LHCN-M2 (cell line): Measurements from ENCODE around the gene REC114. TPM values are rescaled to one million over a fixed set of nuclear protein-coding genes. Genes with fewer than 3 reads are reported as not detected.
A peak's percentile ranks its signal among the peaks of the same experiment; 100 is the strongest.
"Not testable (repeated sequence)": the region's sequence is repeated elsewhere in the genome, so short reads cannot be mapped to it uniquely, and the experiment has no call there.

ENCODE experiments used
- DNase-seq: peaks from one replicate; pipeline ENCODE4 v3.0.0-alpha.2; 2012; ENCODE audit warnings: low read depth
- total RNA-seq: library from RNA; depleted of rRNA; stranded (reverse); fragments of >200 nt; gene quantifications from 2 replicates; pipeline ENCODE4 v1.2.3, GENCODE V29; 2014

REC114 gene
- total RNA-seq, 1 experiment from 2014 or later: not detected

DNA sequence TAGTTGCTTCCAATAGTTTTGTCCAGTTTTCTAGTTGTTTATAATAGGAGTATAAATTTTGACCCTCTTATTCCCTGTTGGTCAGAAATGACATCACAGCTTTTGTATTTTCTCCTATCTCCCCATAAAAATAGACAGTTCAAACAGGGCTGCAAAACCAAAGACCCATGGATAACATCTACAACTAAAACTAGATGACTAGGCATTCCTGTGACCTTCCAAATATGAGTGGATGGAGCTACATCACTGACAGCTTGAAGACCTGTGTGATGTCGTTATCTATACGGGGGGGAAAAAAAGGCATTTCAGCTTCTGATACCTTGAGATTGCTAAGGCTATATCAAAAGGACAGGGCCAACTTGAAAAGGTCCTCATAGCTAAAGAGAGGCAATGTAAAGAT is 84.6 kb downstream of the REC114 start:
- no peak for DNase-seq

DNA sequence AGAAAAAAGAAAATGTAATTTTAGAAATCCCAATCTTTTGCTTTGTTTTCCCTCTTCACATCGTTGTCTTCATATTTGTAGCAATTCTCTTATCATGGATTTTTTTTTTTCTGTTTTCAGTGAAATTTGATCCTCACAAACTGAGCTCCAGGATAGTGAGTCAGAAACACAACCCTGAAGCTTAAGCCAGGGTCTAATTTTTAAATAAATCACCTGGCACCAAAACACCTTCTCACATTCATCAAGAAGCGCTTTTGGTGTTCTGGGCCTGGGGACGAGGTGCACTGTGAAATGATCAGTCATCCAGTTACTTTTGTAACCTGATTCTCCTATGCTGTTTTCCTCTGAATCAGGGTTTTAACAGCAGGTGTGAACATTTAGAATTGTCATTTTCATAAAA is 87.7 kb downstream of the REC114 start:
- DNase-seq: no peak

DNA sequence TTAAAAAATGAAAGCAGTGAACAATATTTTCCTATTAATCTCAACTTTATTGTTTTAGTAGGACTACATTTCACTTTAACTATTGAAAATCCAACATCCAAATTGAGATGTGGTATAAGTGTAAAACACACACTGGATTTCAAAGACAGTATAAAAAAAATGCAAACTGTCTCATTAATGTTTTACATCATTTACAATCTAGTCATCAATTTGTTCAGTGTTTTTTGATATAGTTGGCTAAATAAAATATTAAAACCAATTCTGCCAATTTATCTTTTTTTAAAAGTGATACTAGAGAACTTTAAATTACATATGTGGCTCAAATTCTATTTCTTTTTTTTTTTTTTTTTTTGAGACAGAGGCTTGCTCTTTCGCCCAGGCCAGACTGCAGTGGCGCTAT is 95.2 kb downstream of the REC114 start:
- DNase-seq: no peak

DNA sequence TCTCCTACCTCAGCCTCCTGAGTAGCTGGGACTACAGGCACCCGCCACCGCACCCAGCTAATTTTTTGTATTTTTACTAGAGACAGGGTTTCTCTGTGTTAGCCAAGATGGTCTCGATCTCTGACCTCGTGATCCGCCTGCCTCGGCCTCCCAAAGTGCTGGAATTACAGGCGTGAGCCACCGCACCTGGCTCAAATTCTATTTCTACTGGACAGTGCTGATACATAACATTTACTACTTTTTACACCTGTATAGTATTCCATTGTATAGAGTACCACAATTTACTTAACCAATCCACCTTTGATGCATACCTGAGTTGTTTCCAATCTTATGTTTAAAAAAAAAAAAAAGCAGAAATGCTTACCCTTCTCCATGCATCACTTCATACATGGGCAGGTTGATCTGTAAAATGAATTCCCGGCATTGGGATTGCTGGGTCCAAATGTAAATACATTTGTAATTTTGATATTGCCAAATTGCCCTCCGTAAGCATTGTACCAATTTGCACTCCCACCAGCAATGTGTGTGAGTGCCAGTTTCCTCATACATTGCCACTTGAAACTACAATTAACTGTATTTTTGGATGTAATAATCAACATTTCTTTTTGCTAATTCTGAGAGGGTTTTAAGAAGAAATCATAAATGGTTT is 95.7 kb downstream of the REC114 start:
- no peak for DNase-seq

DNA sequence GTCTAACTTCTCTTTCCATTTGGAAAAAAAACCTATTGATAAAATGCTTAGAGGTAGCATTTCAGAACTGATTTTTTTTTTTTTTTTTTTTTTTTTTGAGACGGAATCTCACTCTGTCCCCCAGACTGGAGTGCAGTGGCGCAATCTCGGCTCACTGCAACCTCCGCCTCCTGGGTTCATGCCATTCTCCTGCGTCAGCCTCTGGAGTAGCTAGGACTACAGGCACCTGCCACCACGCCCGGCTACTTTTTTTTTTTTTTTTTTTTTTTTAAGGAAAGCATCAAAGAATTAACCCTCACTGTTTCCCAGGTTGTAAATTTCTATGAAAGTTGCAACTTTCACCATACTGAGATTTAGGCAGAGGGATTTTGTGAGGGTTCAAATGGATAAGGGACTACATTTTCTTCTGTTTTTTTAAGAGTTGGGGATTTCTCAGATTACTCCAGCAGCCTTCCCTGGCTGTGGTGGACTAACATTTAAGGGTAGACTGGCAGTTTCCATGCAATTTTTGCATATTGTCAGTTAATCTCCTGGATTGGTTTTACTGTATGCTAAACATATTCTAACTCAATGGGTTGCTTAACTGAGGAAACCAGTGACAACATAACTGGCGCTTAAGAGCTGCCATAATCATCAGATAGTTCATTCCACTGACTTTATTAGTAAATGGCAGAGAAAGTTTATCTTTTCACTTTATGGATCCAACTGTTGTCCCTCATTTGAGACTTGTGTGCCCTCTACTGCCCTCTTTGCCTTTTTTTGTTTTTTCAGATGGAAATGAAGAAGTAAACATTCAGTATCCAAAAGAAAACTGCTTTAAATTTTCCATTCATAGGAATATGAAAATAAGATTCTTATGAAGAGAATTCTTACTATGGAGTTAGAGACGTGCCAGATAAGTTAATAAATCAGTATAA is 96.5 kb downstream of the REC114 start:
- no peak for DNase-seq

DNA sequence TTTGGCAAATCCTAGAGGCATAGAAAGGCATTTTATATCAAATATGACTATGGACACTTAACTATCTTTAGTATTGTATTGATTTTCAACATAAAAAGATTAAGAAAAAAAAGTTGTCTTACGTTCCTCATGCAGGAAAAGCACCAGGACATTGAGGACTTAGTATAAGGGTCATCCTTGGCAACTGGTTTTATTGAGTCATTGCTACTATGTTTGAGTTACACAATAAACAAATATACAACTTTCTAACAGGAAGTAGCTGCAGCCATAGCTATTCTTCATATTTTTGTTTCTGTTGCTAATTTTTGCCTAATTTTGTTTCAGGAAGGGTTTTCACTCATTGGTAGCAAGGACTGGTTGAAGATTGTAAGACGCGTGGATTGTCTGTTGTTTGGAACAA is 97.2 kb downstream of the REC114 start:
- DNase-seq: no peak

DNA sequence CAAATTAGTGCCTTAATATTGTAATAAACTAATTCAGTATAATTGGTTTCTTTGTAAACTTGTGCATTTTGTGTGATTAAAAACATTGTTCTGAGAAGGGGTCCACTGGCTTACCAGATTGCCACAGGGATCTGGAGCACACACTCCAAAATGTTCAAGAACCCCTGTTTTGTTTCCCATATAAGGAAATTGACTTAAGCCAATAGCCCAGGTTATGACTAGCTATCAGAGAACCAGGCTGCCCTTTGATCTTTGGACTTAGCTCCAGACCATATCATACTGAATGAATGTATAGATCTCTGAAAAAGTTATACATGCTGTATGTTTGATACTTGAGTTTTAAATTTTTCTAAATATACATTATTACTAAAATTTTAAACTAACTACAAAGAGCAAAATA is 98.5 kb downstream of the REC114 start:
- DNase-seq: no peak

DNA sequence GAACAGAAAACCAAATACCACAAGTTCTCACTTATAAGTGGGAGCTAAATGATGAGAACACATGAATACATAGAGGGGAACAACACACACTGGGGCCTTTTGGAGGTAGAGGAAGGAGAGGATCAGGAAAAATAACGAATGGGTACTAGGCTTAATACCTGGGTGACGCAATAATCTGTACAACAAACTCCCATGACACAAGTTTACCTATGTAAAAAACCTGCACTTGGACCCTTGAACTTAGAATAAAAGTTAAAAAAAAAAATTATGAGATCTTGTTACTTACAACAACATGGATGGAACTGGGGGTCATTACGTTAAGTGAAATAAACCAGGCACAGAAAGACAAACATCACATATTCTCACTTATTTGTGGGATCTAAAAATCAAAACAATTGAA is 106.0 kb downstream of the REC114 start:
- not testable (repeated sequence) for DNase-seq

DNA sequence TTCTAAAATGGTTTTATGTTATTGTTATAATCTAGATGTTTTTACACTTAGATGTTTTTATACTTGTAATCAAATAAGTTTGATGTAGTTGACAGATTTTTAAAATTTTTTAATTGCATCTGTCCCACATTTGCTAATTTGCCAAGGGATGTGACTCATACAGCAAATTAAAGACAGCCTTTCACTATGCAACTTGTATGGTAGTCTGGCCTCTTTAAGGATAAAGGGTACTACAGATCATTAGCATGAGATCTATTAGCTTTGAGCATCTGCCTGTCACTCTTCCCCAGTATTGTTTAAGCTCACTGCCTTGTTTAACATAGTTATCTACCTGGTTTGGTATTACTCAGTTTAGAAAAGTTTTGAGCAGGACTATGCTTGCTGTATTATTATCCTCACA is 107.2 kb downstream of the REC114 start:
- no peak for DNase-seq

DNA sequence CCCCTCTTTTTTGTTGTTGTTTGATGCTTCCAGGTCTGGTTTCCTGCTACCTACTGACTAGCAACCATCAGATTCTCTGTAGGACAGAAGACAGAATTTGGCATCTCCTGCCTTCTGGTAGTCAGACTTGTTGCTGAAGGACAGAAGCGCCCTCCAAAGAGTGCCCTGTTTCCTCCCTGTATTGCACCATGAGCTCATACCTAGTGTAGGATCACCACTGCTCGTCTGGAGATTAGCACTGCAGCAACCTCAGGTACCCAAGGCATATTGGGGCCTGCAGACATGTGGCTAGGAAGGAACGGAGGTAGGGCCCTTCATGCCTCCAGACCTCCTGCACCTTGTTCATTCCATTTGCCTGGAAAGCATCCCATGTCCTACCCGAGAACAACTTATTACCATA is 112.1 kb downstream of the REC114 start:
- DNase-seq: no peak

DNA sequence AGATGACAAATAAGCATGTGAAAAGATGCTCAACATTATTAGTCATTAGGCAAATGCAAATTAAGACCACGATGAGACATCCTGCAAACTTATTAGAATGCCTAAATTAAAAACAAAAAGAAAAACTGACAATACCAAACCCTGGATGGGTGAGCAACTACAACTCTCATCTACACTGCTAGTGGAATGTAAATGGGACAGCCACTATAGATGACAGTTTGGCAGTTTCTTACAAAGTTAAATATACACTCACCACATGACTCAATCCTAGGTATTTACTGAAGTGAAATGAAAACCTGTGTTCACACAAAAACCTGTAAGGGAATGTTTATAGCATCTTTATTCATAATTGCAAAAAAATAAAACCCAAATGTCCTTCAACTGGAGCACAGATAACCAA is 115.6 kb downstream of the REC114 start:
- no peak for DNase-seq

DNA sequence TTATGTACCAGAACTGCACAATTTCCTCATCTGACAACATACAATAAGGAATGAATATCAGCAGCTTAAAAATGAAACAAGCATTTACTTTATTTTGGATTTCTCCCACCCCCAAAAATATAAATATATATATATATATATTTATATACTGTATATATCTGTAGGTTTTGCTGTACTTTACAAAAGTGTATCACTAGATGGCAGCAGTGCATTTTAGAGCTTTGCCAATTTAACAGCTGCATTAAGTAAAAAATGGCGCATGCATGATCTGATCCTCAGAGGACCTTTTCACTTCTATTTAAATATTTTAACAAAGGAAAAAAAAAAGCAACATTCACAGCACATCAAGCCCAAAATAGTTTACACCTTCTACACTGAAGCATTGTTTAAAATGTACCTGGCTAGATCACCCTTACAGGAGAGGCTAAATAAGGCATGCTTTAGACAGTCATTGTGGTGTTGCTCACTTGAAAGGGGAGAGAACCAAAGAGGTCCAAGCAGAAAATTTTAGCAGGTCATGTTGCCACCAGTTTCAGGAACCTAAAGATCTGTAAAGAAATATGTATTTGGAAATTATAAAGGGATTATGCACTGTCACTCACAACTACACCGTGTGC is 117.6 kb downstream of the REC114 start:
- DNase-seq: peak; percentile 67

DNA sequence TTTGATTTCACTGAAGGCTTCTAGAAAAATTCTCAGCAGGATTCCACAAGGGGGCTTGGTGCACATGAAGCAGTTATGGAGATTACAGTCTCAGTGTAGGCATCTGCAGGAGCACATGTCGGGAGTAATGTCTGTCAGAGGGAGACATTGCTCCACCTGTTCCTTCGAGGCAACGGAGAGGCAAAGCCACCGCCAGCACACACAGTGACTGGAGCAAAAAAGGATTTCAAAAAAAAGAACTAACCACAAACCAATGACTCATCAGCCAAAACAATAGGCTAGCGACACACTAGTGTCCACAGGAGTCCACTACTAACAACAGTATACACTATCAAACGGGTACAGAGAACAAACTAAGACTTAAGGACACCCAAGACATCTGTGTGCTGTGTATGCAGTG is 121.3 kb downstream of the REC114 start:
- DNase-seq: peak; percentile 93

DNA sequence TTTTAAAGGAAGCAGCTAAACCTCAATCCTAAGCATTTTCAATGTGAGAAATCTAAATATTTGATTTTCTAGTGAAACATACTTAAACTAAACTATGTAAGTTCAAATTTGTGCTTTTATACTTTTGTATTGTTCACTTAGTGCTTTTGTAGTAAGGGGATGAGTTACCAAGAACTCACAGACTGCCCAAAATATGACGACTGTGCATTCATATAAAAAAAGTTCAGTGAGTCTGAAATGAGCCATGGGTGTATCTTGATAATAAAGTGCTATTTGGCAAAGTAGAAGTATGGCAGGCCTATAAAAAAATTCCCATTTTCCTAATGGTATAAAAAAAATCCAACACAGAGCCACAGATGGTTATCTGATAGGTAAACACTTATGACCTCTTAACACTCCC is 124.1 kb downstream of the REC114 start:
- no peak for DNase-seq

DNA sequence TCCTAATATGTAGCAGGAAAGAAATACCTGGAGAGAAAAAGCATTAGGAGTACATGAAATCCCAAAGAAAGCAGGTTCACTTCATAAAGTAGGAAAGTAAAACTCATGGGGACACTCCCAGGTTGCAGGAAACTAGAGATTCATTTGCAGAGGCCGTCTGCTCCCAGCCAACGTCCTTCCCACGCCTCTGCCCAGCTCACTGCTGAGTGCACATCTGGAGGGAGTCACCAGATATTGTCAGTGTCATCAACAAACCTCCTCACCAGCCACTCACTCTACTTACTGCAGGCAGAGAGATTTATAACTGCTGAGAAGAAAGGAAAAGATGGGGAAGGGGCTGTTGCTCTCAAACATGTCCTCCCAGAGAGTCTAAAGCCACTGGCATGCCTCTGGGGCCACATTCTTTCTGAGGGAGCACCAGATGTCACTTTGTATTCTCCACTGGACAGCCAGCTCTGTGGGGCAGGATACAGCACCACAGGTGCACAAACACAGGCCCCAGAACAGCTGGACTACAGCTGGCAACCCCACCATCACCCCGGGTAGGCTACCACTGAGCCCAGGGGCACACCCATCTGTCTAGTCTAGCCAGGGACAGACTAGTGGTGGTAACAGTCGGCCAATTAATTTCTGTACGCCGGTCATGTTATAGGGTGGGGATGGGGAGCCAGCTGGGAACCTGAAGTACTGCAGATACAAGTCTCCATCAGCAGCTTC is 125.8 kb downstream of the REC114 start:
- peak; percentile 22 for DNase-seq

DNA sequence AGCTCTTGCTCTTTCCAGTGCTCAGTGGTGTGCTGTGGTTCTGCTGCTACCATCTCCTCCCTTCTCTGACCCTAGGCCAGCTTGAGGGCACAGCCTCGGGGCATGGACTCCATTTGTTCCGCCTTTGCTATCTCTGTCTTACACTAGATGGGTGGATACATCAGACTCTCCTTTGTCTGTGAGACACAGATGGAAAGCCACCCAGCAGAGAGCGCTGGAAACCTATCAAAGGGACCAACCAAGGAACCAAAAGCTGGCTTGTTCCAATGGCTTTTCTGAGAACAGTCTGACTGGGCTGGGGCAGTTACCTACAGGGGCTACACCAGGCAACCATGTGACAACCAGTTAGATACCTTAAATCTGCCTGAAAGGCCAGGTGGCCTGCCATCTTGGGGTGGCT is 126.4 kb downstream of the REC114 start:
- DNase-seq: no peak

DNA sequence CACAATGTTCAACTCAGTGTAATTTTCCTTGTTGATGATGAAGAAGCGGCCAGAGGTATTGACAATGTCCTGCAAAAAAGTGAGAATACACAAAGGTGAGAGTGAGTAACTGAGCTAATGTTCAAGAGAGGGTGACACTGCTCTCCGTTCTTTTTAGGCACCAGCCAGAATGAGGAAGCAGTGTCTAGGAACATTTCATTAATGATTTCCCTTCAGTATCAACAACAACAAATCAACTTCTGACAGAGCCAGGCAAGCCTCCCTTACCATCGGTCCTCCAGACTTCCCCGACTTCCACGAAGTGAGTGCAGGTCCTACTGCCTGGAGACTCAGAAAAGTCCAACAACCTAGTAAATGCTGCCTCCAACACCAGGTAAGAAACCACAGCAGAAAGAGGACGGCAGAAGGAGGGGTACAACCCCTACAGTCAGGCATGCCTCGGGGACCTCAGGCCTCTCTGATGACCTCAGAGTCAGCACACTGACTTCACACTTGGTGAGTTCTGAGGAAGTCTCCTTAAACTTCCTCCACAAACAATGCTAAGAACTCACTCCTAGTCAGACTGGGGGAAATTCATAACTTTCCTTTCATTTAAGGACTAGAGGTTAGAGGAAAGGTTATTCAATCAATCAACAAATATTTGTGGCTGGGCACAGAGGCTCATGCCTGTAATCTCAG is 127.5 kb downstream of the REC114 start:
- no peak for DNase-seq

DNA sequence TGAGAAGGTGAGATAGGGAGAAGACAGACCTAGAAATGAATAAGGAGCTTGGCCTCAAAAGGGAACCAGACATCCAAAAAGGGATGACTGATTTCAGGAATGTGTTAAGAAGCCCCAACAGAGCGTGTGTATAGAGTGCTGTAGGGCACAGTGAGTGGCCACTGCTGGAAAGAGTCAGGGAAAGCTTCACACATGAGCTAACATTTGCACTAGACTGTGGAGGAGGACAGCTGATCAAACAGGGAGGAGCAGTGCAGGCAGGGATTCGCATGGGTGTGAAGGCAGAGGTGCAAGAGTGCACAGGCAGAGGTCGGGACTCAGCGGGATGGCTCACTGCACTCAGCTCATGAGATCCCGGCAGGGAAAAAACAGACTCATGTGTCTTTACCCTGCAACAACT is 128.4 kb downstream of the REC114 start:
- DNase-seq: no peak

DNA sequence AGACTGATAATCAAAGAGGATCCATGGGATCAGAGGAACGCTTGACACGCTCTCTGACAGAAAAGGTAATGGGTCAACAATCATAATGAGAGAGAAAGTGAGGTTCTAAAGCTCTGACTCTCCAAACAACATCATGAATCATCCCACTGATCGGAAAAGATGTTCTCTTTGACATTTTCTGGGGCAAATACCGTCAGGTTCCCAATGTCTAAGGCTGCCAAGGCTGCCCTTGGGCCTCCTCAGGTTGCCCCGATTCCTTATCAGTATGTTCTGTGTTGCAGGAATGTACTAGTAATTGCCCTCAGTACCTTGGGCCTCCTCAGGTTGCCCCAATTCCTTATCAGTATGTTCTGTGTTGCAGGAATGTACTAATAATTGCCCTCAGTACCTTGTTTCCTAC is 129.3 kb downstream of the REC114 start:
- no peak for DNase-seq

DNA sequence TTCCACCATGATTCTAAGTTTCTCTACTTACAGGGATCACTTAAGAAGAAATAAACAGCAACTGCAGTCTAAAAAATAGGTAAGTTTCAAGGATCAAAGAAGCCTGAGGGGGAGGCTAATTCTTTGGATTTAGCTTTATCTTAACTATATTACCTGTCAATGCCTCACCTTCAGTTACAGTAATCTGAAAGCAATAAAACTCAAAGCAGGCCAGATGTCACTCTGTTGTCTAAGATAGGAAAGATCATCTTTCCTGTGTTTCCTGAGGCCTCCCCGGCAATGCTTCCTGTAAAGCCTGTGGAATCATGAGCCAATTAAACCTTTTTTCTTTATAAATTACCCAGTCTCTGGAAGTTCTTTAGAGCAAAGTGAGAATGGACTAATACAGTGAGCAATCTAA is 130.1 kb downstream of the REC114 start:
- no peak for DNase-seq

DNA sequence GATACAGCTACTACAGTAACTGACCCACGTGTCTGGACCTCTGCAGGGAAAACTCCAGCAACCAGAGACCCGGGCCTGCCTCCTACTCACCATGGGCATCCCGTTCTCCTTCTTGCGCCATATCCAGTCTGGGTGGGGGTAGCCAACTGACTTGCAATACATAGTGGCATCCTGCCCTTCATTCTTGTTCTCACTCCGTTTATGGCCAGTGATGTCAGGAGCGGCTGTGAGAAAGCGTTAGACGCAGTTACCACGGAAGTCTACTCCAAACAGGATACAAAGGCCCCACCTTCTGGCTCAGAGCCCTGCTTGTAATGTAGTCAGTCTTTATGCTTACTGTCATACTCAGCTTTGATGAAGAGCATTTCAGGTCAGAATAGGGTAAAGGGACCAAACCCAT is 130.6 kb downstream of the REC114 start:
- no peak for DNase-seq
